Psoas muscle (tissue), 8 donors: ENCODE results near the gene KCNQ5. TPM values are rescaled to one million over a fixed set of nuclear protein-coding genes. Genes with fewer than 3 reads are reported as not detected.

ENCODE experiments used
- ATAC-seq, 4 donors: fragments of 200-7000 bp; cut with Tn5 transposase; one replicate each; pipeline ENCODE4 v1.9.1; 2020; ENCODE audit warnings: moderate library complexity in 3 of 4, mild to moderate bottlenecking in 2 of 4
- DNase-seq, 2 donors: peaks; one replicate each; pipeline ENCODE4 v3.0.0-alpha.2; 2020
- H3K27ac ChIP-seq: fragments of 200-600 bp; one replicate; pipeline ENCODE4 v1.8.0; 2022
- H3K27me3 ChIP-seq, 3 donors: fragments of 200-600 bp in 1 of 3; one replicate each; pipeline versions ENCODE4 v1.6.1 to v1.8.0; 2013 to 2022; ENCODE audit warnings: low read length in 2 of 3, mild to moderate bottlenecking in 2 of 3, moderate library complexity in 1 of 3; ENCODE audit not compliant: insufficient read depth in 3 of 3
- H3K36me3 ChIP-seq, 2 donors: fragments of 200-600 bp in 1 of 2; one replicate each; pipeline versions ENCODE4 v1.6.1 to v1.8.0; 2013 to 2022; ENCODE audit warnings: low read depth in 1 of 2, mild to moderate bottlenecking in 1 of 2, moderate library complexity in 1 of 2; ENCODE audit not compliant: insufficient read depth in 1 of 2
- H3K4me1 ChIP-seq: fragments of 200-600 bp; one replicate; pipeline ENCODE4 v1.8.0; 2022
- H3K4me3 ChIP-seq: fragments of 200-600 bp; one replicate; pipeline ENCODE4 v1.8.0; 2022; ENCODE audit warnings: mild to moderate bottlenecking
- H3K9me3 ChIP-seq: fragments of 200-600 bp; one replicate; pipeline ENCODE4 v1.8.0; 2022
- WGBS, 3 donors: extraction: QIAGEN DNeasy Blood & Tissue Kit; methylation state at CpG; one replicate each; pipeline versions ENCODE4 v1.1.6 to v1.1.7; 2013; 5-methylcytosine and 5-hydroxymethylcytosine counted together
- intact Hi-C, 2 donors: fragments of 100-400 bp; cut with DNase I; formaldehyde crosslinking; loops; one replicate each; pipeline versions ENCODE4 v1.11.0 to v1.14.2; 2022
- polyA plus RNA-seq, 3 donors: library from polyadenylated mRNA; stranded (reverse); fragments of 200-250 nt; gene quantifications; one replicate each; pipeline ENCODE4 v1.2.3, GENCODE V29; 2013
- total RNA-seq, 4 donors: library from RNA; stranded (reverse); fragmentation: NEBNext Ultra II Directional in 2 of 4; extraction: Animal tissue kit (Norgen Biotek cat#: 25700) in 2 of 4; gene quantifications; one replicate each; pipeline versions ENCODE4 v1.2.1 to v1.2.4, GENCODE V29; 2021 to 2023
- TF ChIP-seq, protein P1 (sequence below): fragments of 200-600 bp; IDR thresholded peaks from one replicate; pipeline ENCODE4 v1.8.0; 2022; ENCODE audit warnings: antibody characterized with exemption
- donor health status: healthy with polysubstance abuse.
- donor health status: DM: no; HTN: no; CAD: no; lungs with moderate emphysema.
- donor health status: Bipolar disorder and iron deficiency.
- donor health status: healthy.
- donor health status: DM: yes; HTN: yes; CAD: no.
- donor health status: DM: no; HTN: no; CAD: no.
- donor health status: DM: no; HTN: no; CAD: no.
- donor health status: DM: yes; HTN: yes; CAD: no.

Gene KCNQ5
- total and polyA plus RNA-seq, 7 donors = 4.4 to 90.7 (median 25.7) TPM

DNA sequence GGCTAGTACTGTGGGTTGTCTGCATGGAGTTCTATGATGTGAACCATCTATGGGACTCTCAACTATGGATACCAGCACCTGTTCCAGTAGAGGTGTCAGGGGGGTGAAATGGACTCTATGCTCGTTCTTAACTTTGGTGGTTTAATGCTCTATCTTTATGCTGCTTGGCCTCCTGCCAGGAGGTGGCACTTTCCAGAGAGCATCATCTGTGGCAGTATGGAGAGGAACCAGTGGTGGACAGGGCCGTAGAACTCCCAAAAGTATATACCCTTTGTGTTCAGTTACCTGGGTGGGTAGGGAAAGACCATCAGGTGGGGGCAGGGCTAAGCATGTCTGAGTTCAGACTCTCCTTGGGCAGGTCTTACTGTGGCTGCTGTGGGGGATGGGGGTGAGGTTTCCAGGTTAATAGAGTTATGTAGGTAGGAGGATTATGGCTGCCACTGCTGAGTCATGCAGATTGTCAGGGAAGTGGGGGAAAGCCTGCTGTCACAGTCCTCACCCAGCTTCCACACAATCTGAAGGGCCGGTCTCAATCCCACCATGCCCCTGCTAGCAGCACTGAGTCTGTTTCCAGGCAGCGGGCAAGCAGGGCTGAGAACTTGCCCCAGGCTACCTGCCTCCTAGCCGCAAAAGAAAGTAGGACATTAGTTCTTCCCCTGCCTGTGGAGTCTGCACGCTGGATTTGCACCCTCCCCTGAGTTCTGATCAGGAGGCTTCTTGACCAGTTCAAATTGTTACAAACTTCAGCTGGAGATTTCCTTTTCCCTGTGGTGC is 284.0 kb downstream of the KCNQ5 start:
- intact Hi-C loops = loop anchor here in 1 of 2 donors (5.0 kb wide), 1 partner anchor 39 kb away; no protein-coding TSS in a partner anchor
- Histone ChIP-seq H3K4me1 (peaks cover 8% of the 10 kb centered on the region), H3K4me3 (no peak overlapping the region), H3K27me3 (no peaks in the 10 kb centered on the region), H3K36me3 (no peaks in the 10 kb centered on the region), H3K9me3 (no peaks in the 10 kb centered on the region), H3K27ac (no peak overlapping the region)
- no peak for DNase-seq
- 88 to 96% (median 92%) methylated on average over 6 of the region's 6 CpGs for WGBS, 3 donors
- peak in 1 of 4 donors; percentile 13 for ATAC-seq
- TF ChIP-seq, protein P1, sequence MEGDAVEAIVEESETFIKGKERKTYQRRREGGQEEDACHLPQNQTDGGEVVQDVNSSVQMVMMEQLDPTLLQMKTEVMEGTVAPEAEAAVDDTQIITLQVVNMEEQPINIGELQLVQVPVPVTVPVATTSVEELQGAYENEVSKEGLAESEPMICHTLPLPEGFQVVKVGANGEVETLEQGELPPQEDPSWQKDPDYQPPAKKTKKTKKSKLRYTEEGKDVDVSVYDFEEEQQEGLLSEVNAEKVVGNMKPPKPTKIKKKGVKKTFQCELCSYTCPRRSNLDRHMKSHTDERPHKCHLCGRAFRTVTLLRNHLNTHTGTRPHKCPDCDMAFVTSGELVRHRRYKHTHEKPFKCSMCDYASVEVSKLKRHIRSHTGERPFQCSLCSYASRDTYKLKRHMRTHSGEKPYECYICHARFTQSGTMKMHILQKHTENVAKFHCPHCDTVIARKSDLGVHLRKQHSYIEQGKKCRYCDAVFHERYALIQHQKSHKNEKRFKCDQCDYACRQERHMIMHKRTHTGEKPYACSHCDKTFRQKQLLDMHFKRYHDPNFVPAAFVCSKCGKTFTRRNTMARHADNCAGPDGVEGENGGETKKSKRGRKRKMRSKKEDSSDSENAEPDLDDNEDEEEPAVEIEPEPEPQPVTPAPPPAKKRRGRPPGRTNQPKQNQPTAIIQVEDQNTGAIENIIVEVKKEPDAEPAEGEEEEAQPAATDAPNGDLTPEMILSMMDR = no peak

DNA sequence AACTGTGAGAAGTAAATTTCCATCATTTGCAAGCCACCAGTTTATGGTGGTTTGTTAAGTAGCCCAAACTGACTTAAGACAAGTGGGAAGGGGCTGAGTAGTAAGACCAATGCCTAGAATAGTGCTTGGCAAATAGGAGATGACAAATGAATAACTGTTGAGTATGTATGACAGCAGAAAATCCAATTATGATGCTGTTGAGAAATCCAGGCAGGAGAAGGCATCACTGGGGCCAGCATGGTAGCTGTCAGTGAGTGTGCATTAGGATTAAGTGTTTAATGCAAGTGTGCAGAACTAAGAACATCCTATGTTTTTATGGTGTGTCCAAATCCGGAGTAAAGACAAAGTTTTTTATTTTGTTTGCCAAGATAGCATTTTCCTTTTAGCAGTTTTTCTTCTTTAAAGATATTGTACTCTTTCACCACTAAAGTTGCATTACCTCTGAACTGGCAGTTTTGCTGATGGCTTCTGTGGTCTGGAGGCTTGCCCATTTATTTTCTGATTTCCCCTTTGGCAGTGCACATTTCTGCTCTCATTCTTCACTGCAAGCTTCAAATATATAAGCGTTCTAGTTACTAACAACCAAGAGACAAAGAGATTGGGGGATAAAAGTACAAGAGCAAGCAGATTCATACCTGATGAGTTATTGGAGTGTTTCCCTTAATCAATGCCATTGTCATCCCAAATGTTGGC is 289.7 kb downstream of the KCNQ5 start:
- ATAC-seq = peak in 3 of 4 donors; percentile 42 to 75 (median 70)
- intact Hi-C loops = no loop called here

DNA sequence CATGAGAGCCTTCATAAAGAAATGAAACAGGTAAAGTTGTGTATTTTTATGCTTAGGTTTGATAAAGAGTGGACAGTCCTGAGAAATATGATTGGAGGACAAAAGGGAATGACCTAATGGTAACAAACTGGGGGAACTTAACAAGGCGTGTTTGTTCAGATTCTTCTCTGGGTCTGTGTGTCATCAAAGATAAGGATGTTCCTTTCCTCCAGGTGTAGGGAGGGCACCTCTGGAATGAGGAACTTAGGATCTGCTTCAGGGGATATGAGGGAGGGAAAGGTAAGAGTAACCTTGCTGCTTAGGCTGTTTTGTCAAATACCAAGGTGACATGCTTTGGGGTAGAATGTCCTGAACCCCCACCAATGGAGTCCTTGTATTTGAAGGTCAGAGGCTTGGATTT is 291.9 kb downstream of the KCNQ5 start:
- Histone ChIP-seq H3K36me3 (no peaks in the 10 kb centered on the region), H3K27me3 (no peaks in the 10 kb centered on the region), H3K4me3 (no peak overlapping the region), H3K4me1 (peaks cover 21% of the 10 kb centered on the region), H3K9me3 (no peaks in the 10 kb centered on the region), H3K27ac (no peak overlapping the region)
- WGBS, 3 donors = 91 to 100% (median 93%) methylated on average over 1 of the region's 1 CpG
- intact Hi-C loops = no loop called here
- no peak for DNase-seq
- ATAC-seq = no peak
- TF ChIP-seq, protein P1 = no peak

More for the DNA sequence above, 289.7 kb downstream of the KCNQ5 start:
- Histone ChIP-seq H3K27me3 (no peaks in the 10 kb centered on the region), H3K4me1 (peaks cover 24% of the 10 kb centered on the region), H3K9me3 (no peaks in the 10 kb centered on the region), H3K36me3 (no peaks in the 10 kb centered on the region), H3K27ac (no peak overlapping the region), H3K4me3 (no peak overlapping the region)
- TF ChIP-seq, protein P1 = no peak
- DNase-seq = no peak
- 60 to 81% (median 71%) methylated on average over 2 of the region's 2 CpGs for WGBS, 3 donors

DNA sequence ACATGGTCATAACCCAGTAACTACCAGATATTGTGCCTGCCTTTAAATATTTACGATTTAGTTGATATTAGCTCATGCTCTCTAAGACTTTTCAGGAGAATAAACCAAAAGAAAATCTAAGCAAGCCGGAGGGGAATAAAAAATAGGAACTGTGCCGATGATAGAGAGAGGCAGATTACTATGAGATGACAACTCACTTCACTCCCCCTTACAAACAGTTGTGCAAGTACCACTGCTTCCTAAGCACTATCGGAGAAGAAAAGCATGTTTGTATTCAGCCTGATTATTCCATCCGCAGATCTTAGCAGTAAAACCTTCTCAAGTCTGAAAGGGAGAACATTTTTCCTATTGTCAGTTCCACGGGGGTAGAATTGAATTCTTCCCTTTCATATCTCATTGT is 294.4 kb downstream of the KCNQ5 start:
- ATAC-seq (no peak), DNase-seq (no peak)
- no peaks in the 10 kb centered on the region for H3K9me3 ChIP-seq
- TF ChIP-seq, protein P1 = no peak
- no peak overlapping the region for H3K4me3 ChIP-seq
- H3K27ac ChIP-seq = no peak overlapping the region
- intact Hi-C loops = no loop called here
- H3K36me3 ChIP-seq = no peaks in the 10 kb centered on the region
- WGBS, 3 donors = 82 to 88% (median 86%) methylated on average over 6 of the region's 6 CpGs
- H3K4me1 ChIP-seq = peaks cover 21% of the 10 kb centered on the region
- H3K27me3 ChIP-seq = no peaks in the 10 kb centered on the region
